ENCODE measurements around the gene COX6B2.

DNA sequence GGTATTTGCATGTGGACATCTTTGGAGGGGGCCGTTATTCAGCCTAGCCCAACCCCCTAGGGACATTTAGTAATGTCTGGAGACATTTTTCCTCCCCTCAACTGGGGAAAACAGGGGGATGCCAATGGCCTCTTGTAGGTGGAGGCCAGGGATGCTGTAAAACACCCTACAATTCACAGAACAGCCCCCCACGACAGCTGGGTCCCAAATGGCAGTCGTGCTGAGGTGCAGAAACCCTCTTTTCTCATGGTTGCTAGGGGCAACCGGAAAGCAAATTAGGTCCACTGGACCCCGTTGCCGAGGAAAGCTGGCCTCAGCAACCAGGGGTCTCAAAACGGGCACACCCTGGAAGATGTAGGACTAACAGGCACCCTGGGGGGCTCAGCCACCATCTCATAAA lies 44.0 kb downstream of the COX6B2 start:
- TF ChIP-seq, protein P1, sequence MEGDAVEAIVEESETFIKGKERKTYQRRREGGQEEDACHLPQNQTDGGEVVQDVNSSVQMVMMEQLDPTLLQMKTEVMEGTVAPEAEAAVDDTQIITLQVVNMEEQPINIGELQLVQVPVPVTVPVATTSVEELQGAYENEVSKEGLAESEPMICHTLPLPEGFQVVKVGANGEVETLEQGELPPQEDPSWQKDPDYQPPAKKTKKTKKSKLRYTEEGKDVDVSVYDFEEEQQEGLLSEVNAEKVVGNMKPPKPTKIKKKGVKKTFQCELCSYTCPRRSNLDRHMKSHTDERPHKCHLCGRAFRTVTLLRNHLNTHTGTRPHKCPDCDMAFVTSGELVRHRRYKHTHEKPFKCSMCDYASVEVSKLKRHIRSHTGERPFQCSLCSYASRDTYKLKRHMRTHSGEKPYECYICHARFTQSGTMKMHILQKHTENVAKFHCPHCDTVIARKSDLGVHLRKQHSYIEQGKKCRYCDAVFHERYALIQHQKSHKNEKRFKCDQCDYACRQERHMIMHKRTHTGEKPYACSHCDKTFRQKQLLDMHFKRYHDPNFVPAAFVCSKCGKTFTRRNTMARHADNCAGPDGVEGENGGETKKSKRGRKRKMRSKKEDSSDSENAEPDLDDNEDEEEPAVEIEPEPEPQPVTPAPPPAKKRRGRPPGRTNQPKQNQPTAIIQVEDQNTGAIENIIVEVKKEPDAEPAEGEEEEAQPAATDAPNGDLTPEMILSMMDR (IDR thresholded peaks at IDR 0.05): no peak
- TF ChIP-seq EZH2phosphoT487 (IDR thresholded peaks at IDR 0.05): no peak
